OCI-LY1 (cell line): Measurements from ENCODE around the gene PREX1.

Experiments used
- H2AFZ ChIP-seq: fragments of 200-600 bp; sonication (generic), shearing (Covaris generic); 2 replicates; pipeline ENCODE4 v1.6.0; 2014; ENCODE audit warnings: antibody characterized with exemption, mild to moderate bottlenecking, low read length
- H3F3A ChIP-seq: fragments of 200-600 bp; sonication (generic), shearing (Covaris generic); 2 replicates; pipeline ENCODE4 v1.6.0; 2014; ENCODE audit warnings: mild to moderate bottlenecking, antibody characterized with exemption, low read length, moderate library complexity; ENCODE audit not compliant: insufficient read depth
- H3K27ac ChIP-seq: fragments of 200-600 bp; sonication (generic); 2 replicates; pipeline ENCODE4 v1.5.1; 2014; ENCODE audit warnings: low read length, mixed run types, mild to moderate bottlenecking, low read depth; ENCODE audit not compliant: poor library complexity, severe bottlenecking
- H3K27me3 ChIP-seq: fragments of 200-600 bp; sonication (generic); 2 replicates; pipeline ENCODE4 v1.6.0; 2014; ENCODE audit warnings: antibody characterized with exemption, mild to moderate bottlenecking, low read length, moderate library complexity; ENCODE audit not compliant: insufficient read depth
- H3K36me3 ChIP-seq: fragments of 200-600 bp; sonication (generic); 2 replicates; pipeline ENCODE4 v1.6.1; 2014; ENCODE audit warnings: mild to moderate bottlenecking, antibody characterized with exemption, low read length, moderate library complexity, mixed read lengths; ENCODE audit not compliant: insufficient read depth
- H3K4me1 ChIP-seq: fragments of 200-600 bp; sonication (generic); 2 replicates; pipeline ENCODE4 v1.5.1; 2014; ENCODE audit warnings: mild to moderate bottlenecking, low read length, moderate library complexity; ENCODE audit not compliant: insufficient read depth, severe bottlenecking
- H3K4me2 ChIP-seq: fragments of 200-600 bp; sonication (generic), shearing (Covaris generic); 2 replicates; pipeline ENCODE4 v1.6.1; 2014; ENCODE audit warnings: low read length
- H3K4me3 ChIP-seq: fragments of 200-600 bp; sonication (generic); 2 replicates; pipeline ENCODE4 v1.5.1; 2014; ENCODE audit warnings: low read length, low read depth, mild to moderate bottlenecking, mixed read lengths; ENCODE audit not compliant: poor library complexity, severe bottlenecking
- H3K79me2 ChIP-seq: fragments of 200-600 bp; shearing (Covaris generic); 2 replicates; pipeline ENCODE4 v1.6.1; 2016; ENCODE audit warnings: mixed run types, low read length, mixed read lengths; ENCODE audit not compliant: insufficient read depth
- H3K9ac ChIP-seq: fragments of 200-600 bp; sonication (generic), shearing (Covaris generic); 2 replicates; pipeline ENCODE4 v1.6.1; 2014; ENCODE audit warnings: mild to moderate bottlenecking, low read length, mixed read lengths
- H3K9me2 ChIP-seq: fragments of 200-600 bp; sonication (generic), shearing (Covaris generic); 2 replicates; pipeline ENCODE4 v1.6.1; 2014; ENCODE audit warnings: low read depth, mild to moderate bottlenecking, low read length, mixed read lengths
- H3K9me3 ChIP-seq: fragments of 200-600 bp; shearing (Covaris generic); 2 replicates; pipeline ENCODE4 v1.6.1; 2014; ENCODE audit warnings: low read length, mixed read lengths
- H4K20me1 ChIP-seq: fragments of 200-600 bp; sonication (generic), shearing (Covaris generic); 2 replicates; pipeline ENCODE4 v1.6.0; 2016; ENCODE audit warnings: mild to moderate bottlenecking, low read length; ENCODE audit not compliant: insufficient read depth
- CTCF ChIP-seq: fragments of 200-600 bp; sonication (generic), shearing (Covaris generic); IDR thresholded peaks from 2 replicates; pipeline ENCODE4 v1.5.1; 2017; ENCODE audit warnings: mild to moderate bottlenecking, antibody characterized with exemption, low read length, moderate library complexity, mixed read lengths
- EZH2 ChIP-seq: fragments of 200-600 bp; sonication (generic), shearing (Covaris generic); IDR thresholded peaks from 2 replicates; pipeline ENCODE4 v1.8.0; 2017; ENCODE audit warnings: borderline replicate concordance, mixed run types, mild to moderate bottlenecking, antibody characterized with exemption, low read length, moderate library complexity, mixed read lengths

The PREX1 gene

GRCh38 chr20:48729538-48729937, 98.3 kb downstream of the PREX1 start:
- H3K9me2 ChIP-seq, result no peaks in the 10 kb centered on the region
- no peaks in the 10 kb centered on the region for H3K79me2 ChIP-seq
- H3K27ac ChIP-seq, result no peak overlapping the region
- H3K9ac ChIP-seq, result no peak overlapping the region
- H3K4me2 ChIP-seq, result no peak overlapping the region
- H3K36me3 ChIP-seq, result no peaks in the 10 kb centered on the region
- no peaks in the 10 kb centered on the region for H4K20me1 ChIP-seq
- H3K4me3 ChIP-seq, result no peak overlapping the region
- no peaks in the 10 kb centered on the region for H3F3A ChIP-seq
- no peaks in the 10 kb centered on the region for H3K9me3 ChIP-seq
- no peak overlapping the region for H2AFZ ChIP-seq
- no peaks in the 10 kb centered on the region for H3K27me3 ChIP-seq
- H3K4me1 ChIP-seq, result no peaks in the 10 kb centered on the region
- TF ChIP-seq CTCF, result no peak
- no peak for TF ChIP-seq EZH2

GRCh38 chr20:48728042-48728825, 99.6 kb downstream of the PREX1 start:
- Histone ChIP-seq H3K9ac (no peak overlapping the region), H3K79me2 (no peaks in the 10 kb centered on the region), H3K4me1 (no peaks in the 10 kb centered on the region), H3K27ac (no peak overlapping the region), H3K9me3 (no peaks in the 10 kb centered on the region), H3F3A (no peaks in the 10 kb centered on the region), H3K27me3 (no peaks in the 10 kb centered on the region), H3K4me3 (no peak overlapping the region), H4K20me1 (no peaks in the 10 kb centered on the region), H3K9me2 (no peaks in the 10 kb centered on the region), H3K36me3 (no peaks in the 10 kb centered on the region), H2AFZ (no peak overlapping the region), H3K4me2 (no peak overlapping the region)
- TF ChIP-seq CTCF (no peak), EZH2 (no peak)

GRCh38 chr20:48727226-48727625, 100.6 kb downstream of the PREX1 start:
- Histone ChIP-seq H3K9me3 (no peaks in the 10 kb centered on the region), H3K79me2 (no peaks in the 10 kb centered on the region), H3K27me3 (no peaks in the 10 kb centered on the region), H3K9me2 (no peaks in the 10 kb centered on the region), H3K36me3 (no peaks in the 10 kb centered on the region), H3K4me2 (no peak overlapping the region), H3K4me1 (no peaks in the 10 kb centered on the region), H3K9ac (no peak overlapping the region), H4K20me1 (no peaks in the 10 kb centered on the region), H3K27ac (no peak overlapping the region), H2AFZ (no peak overlapping the region), H3K4me3 (no peak overlapping the region), H3F3A (no peaks in the 10 kb centered on the region)
- TF ChIP-seq EZH2 (no peak), CTCF (no peak)
